Measurements from ENCODE around the gene KIF22.
"Not testable (repeated sequence)": the region's sequence is repeated elsewhere in the genome, so short reads cannot be mapped to it uniquely, and the experiment has no call there.

Gene KIF22

DNA sequence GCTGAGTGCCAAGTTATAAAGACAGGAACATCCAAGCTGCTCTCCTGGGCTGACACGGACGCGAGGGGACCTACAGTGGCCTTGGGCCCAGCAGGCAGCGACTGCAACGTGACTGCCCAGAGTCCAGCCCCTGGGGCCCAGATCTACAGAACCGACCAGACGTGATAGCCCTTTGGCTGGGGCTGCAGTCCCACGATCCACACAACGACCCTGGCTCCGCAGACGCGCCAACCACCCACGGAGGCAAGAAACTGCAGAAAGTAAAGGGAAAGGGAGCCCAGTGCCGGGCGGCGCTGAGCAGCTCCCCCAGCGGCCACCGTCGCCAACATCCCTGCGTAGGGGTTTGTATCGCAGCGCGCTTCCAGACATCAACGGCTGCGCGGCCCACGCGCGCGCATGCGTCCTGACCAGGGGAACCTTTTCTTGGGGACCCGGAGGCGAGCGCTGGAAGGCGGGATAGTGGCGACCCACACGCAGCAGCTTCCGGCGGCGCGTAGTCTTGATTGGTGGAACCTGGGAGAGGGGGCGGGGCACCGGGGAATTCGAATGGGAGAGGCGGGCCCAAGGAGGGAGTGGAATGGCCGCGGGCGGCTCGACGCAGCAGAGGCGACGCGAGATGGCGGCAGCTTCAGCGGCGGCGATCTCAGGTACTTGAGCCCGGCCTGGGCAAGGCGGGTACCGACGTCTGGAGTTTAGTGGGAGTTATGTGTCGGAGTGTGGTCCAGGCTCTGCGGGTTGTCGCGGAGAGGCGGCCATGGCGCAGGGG, at the start of gene KIF22:
Gene KIF22, plus strand, starts transcription at position 569 of the 766 bp plus-strand sequence. Its CDS starts 9 bp downstream, at position 578.
- peak; percentile 100 for DNase-seq (ENCODE audit: low read depth, low spot score)

DNA sequence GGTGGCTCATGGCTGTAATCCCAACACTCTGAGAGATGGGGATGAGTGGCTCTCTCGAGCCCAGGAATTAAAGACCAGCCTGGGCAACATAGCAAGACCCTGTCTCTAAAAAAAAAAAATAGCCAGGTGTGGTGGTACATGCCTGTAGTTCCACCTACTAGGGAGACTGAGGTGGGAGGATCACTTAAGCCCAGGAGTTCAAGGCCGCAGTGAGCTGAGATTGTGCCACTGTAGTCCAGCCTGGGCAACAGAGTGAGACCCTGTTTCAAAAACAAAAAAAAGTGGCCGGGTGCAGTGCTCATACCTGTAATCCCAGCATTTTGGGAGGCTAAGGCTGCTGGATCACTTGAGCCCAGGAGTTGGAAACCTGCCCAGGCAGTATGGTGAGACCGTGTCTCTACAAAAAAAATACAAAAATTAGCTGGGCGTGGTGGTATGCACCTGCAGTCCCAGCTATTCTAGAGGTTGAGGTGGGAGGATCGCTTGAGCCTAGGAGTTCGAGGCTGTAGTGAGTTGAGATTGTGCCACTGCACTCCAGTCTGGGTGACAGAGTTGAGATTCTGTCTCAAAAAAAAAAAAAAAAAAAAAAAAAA, 47.8 kb upstream of the KIF22 start:
- DNase-seq (ENCODE audit: low read depth, low spot score), result no peak

DNA sequence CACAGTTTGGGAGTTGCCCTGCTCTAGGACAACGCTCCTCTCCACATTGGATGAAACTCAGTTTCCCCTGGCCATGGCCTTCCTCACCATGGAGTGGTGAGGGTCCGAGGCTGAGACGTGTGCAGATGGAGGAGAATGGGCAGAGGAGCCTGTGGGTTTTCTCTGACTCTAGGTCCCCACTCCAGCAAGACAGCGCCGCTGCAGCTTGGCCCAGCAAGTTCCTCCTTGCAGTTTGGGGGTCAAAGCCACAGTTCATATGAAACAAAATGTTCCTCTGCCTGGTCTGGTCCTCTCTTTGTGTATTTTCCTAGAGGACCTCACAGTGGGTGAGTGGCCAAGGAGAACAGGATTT, 47.1 kb upstream of the KIF22 start:
- no peak for DNase-seq (ENCODE audit: low read depth, low spot score)

DNA sequence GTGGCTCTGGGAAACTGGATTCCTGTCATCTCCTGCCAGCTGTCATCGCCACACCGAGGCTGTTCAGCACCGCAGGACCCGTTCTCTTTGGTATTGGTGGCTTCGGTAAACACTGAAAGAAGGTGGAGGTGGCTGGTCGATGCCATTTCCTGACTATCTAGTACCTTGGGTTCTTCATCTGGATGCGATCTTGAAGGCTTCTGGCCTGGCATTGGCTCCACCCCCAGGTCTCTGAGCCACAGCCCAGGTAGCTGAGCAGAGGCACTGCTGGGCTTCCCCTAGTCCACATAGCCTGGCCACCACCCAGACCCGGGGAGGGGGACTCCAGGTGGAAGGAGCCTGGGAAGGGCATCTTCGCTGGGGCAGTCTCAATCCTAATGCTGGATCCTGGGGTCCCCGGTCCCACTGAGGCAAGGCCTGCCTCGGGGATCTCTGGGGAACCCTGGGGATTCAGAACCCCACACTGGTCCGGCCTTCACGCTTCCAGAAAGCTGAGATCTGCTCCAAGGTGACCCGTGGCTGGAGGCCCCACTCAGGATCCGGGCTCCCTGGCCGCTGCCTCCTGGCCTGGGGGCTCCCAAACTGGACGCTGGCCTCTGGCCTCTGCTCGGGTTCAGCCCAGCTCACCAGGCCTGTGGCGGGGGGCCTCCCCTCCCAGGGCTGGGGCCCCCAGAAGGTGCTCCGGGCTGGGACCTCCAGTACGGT, 46.6 kb upstream of the KIF22 start:
- no peak for DNase-seq (ENCODE audit: low read depth, low spot score)

DNA sequence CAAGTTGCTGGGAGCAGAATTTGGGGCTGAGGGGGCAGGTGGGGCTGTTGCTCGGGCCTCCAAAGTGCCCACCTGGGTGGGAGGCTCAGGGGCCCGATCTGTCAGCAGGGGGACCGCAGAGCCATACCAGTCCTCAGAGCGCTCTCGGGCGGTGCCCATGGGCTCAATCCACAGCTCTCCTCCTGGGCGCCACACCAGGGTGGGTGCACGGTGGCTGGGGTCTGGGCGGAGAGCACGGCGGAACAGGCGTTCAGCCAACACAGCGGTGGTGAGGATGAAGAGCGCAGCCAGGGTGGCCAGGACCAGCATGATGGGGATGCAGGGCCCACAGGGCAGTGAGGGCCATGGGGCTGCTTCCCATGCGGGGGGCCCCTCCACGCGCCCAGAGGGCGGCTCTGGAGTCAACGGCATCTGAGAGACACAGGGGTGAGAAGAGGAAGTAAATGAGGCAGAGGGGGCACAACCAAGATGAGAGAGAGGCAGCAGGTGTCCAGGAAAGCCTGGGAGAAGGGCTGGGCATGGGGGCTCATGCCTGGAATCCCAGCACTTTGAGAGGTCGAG, 45.9 kb upstream of the KIF22 start:
- no peak for DNase-seq (ENCODE audit: low read depth, low spot score)

DNA sequence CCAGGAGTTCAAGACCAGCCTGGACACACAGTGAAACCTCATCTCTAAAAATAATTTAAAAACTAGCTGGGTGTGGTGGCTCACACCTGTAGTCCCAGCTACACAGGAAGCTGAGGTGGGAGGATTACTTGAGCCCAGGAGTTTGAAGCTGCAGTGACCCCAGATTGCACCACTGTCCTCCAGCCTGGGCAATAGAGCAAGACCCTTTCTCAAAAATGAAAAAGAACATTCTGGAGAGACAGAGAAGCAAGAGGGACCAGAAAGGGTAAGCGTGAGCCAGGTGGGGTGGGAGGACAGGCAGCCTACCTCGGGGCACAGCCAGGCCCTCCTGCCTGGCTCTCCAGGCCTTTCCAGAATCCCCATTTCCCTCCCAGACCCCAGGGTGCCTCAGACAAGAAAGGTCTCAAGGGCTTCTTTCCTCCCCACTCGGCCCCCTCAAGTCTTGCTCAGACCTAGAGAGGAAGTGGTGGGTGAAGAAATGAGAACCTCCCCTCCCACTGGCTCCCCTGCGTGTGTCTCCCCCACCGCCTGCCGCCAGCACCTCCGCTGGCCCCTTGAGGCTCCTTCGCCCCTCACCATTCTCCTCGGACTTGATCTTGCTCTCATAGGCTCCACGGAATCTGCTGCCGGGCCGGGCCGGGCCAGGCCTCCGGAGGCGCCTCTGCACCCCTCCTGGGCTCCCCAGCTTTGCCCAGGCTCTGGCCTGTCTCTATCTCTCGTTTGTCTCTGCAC, 45.3 kb upstream of the KIF22 start:
- DNase-seq (ENCODE audit: low read depth, low spot score), result no peak

DNA sequence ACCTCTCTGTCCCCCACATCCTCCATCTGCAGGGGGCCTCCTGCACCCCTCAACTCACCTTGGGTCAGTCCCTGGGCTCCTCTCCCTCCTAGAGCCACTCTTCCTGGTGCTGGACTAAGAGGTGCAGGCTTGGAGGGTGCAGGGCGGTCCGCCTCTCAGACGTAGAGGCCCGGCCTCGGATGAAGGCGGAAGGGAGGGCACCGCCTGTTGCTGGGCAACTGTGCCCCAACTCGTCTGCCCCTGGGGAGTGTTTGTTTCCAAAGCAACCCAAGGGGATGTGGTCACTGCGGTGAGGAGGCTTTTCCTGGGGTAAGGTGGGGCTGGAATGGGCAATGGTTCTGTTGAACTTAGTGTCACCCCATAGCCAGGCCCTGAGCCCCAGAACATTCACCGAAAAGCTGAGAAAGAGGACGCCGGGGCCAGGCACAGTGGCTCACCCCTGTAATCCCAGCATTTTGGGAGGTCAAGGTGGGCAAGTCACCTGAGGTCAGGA, 44.7 kb upstream of the KIF22 start, which contains the start of gene C16orf54:
Gene C16orf54, minus strand, starts transcription at position 138 of the 493 bp plus-strand sequence. CDS start 1,039 bp downstream, outside the sequence.
- peak; percentile 6 for DNase-seq (ENCODE audit: low read depth, low spot score)

DNA sequence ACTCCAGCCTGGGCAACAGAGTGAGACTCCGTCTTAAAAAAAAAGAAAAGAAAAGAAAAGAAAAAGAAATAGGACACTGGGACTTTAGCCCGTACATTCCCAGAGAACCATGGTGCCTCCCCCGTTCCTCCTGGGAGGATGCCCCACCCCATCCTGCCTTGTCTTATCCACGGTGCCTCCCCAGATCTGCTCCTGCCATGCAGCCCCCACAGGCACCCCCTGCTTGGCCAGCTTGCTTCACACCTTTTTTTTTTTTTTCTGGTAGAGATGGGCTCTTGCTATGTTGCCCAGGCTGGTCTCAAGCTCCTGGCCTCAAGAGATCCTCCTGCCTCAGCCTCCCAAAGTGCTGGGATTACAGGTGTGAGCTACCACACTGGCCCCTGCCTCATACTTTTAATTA, 44.0 kb upstream of the KIF22 start:
- DNase-seq (ENCODE audit: low read depth, low spot score), result not testable (repeated sequence)

DNA sequence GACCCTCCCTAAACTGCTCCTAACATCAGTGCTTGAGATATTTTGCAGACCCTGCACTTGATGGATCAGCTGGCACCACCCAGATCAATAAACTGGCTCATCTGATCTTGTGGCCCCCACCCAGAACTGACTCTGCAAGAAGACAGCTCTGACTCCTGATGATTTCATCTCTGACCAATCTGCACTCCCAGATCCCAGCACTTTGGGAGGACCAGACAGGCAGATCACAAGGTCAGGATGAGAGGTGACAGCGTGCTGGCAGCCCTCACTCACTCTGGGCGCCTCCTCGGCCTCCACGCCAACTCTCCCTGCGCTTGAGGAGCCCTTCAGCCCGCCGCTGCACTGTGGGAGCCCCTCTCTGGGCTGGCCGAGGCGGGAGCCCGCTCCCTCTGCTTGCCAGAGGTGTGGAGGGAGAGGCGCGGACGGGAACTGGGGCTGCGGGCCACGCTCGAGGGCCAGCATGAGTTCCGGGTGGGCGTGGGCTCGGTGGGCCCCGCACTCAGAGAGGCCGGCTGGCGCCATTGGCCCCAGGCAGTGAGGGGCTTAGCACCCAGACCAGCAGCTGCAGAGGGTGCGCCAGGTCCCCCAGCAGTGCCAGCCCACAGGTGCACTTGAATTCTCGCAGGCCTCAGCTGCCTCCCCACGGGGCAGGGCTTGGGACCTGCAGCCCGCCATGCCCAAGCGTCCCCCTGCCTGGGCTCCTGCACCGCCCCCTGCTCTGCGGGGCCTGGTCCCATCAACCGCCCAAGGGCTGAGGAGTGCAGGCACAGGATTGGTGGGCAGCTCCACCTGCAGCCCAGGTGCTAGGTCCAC, 42.4 kb upstream of the KIF22 start:
- no peak for DNase-seq (ENCODE audit: low read depth, low spot score)

DNA sequence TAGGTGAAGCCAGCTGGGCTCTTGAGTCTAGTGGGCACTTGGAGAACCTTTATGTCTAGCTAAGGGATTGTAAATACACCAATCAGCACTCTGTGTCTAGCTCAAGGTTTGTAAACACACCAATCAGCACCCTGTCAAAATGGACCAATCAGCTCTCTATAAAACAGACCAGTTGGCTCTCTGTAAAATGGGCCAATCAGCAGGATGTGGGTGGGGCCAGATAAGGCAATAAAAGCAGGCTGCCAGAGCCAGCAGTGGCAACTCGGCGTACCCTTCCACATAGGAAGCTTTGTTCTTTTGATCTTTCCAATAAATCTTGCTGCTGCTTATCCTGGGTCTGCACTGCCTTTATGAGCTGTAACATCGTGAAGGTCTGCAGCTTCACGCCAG, 41.8 kb upstream of the KIF22 start:
- not testable (repeated sequence) for DNase-seq (ENCODE audit: low read depth, low spot score)

DNA sequence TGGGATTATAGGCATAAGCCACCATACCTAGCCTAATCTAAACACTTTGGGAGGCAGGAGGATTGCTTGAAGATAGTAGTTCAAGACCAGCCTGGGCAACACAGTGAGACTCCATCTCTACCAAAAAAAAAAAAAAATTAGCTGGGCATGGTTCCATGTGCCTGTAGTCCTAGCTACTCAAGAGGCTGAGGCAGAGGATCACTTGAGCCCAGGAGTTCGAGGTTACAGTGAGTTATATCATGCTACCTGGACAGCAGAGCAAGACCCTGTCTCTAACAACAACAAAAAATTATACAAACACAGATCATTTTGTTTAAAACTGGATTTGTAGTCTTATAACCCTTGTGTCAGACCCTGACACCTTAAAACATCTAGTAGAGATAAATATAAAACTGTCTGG, 37.0 kb upstream of the KIF22 start:
- DNase-seq (ENCODE audit: low read depth, low spot score), result no peak

DNA sequence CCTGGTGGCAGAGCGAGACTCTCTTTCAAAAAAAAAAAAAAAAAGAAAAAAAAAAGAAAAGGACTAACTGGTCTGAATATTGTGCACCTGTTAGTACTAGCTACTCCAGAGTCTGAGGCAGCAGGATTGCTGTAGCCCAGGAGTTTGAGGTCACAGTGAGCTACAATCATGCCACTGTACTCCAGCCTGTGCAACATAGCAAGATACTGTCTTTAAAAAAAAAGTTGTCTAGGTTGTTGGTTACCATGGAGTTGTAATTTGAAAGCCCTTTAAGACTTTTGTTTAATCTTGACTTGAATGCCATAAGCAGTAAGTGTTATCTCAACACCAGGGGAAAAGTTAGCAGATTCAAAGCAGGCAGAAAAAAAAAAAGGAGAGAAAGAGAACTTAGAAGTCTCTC, 33.9 kb upstream of the KIF22 start:
- DNase-seq (ENCODE audit: low read depth, low spot score), result no peak

DNA sequence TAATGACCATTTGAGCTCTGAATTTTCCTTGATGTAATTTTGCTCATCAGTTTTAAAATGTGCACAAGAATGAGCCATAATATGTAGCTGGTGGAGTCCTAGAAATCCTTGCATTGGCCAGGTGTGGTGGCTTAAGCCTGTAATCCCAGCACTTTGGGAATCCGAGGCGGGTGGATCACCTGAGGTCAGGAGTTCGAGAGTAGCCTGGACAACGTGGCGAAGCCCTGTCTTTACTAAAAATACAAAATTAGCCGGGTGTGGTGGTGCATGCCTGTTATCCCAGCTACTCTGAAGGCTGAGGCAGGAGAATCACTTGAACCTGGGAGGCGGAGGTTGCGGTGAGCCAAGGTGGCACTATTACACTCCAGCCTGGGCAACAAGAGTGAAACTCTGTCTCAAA, 33.5 kb upstream of the KIF22 start:
- DNase-seq (ENCODE audit: low read depth, low spot score), result not testable (repeated sequence)

DNA sequence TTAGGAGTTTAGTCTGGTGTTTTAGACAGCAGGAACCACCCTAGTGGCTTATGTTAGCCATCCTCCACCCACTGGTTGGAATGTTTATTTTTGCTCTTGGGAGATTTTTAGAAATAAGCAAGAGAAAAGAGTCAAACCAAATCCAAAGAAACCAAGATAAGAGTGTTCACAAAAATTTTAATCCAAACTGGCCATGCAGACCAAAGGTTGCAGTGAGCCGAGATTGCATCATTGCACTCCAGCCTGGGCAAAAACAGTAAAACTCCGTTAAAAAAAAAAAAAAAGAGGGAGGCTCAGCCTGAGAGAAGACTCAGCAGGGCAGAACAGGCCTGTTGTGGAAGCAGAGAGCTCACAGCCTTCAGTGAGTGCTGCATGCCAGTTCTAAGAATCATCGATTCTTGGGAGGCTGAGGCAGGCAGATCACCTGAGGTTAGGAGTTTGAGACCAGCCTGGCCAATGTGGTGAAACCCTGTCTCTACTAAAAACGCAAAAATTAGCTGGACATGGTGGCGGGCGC, 32.5 kb upstream of the KIF22 start:
- DNase-seq (ENCODE audit: low read depth, low spot score), result peak; percentile 54

DNA sequence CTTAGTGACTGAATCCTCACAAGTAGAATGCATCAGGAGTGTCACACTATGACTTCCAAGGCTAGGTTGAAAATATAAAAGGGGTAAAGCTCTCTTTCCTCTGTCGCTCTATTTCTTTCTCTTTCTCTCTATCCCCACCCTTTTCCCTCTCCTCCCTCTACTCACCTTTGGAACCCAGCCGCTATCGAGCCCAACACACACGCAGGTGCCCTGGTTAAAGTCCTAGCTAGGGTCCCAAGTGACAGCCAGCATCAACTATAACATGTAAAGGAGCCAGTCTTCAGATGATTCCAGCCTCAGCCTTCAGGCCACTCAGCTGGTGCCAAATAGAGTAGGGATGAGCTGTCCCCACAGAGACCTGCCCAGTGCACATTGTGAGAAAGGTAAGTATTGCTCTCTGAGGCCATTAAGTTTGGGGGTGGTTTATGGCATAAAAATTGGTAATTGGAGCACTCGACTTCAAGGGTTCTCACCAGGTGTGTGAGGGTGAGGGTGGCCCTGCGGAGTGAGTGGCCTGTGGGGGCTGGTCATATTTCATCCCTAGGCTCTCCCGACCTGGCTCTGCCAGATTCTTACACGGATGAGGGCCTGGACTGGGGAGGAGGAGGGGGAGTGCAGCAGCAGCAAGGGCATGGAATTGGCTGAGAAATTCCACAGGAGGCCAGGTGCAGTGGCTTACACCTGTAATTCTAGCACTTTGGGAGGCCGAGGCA, 29.8 kb upstream of the KIF22 start:
- no peak for DNase-seq (ENCODE audit: low read depth, low spot score)

DNA sequence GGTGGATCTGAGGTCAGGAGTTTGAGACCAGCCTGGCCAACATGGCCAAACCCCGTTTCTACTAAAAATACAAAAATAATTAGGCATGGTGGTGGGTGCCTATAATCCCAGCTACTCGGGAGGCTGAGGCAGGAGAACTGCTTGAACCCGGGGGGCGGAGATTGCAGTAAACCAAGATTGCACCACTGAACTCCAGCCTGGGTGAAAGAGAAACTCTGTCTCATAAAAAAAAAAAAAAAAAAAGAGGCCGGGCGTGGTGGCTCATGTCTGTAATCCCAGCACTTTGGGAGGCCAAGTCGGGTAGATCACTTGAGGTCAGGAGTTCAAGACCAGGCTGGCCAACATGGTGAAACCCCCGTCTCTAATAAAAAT, 29.3 kb upstream of the KIF22 start:
- DNase-seq (ENCODE audit: low read depth, low spot score), result not testable (repeated sequence)

DNA sequence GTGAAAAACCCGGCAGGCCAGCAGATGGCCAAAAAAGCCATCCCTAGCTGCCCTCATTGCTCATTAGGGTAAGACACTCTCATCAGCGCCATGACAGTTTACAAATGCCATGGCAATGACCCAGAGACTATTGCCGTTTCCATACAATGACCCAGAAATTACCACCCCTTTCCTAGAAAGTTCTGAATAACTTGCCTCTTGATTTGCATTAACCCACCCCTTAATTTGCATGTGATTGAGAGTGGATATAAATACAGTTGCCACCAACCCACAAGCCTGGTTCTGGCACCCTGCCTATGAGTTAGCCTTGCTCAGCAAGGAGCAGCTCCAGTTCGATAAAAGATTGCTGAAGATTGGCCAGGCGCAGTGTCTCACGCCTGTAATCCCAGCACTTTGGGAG, 28.7 kb upstream of the KIF22 start:
- peak; percentile 36 for DNase-seq (ENCODE audit: low read depth, low spot score)

DNA sequence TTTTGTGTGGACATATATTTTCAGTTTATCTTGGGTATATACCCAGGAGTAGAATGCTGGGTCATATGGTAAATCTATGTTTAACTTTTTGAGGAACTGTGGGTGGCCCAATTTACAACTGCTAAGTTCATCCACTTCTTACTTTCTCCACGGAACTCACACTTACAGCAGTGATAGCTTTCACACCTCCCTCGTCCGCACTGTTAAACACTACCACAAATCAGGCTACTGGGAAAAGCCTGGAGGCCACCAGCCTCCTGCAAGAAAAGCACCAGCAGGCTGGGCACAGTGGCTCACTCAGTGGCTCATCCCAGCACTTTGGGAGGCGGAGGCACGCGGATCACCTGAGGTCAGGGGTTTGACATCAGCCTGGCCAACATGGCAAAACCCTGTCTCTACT, 27.2 kb upstream of the KIF22 start:
- DNase-seq (ENCODE audit: low read depth, low spot score), result no peak

DNA sequence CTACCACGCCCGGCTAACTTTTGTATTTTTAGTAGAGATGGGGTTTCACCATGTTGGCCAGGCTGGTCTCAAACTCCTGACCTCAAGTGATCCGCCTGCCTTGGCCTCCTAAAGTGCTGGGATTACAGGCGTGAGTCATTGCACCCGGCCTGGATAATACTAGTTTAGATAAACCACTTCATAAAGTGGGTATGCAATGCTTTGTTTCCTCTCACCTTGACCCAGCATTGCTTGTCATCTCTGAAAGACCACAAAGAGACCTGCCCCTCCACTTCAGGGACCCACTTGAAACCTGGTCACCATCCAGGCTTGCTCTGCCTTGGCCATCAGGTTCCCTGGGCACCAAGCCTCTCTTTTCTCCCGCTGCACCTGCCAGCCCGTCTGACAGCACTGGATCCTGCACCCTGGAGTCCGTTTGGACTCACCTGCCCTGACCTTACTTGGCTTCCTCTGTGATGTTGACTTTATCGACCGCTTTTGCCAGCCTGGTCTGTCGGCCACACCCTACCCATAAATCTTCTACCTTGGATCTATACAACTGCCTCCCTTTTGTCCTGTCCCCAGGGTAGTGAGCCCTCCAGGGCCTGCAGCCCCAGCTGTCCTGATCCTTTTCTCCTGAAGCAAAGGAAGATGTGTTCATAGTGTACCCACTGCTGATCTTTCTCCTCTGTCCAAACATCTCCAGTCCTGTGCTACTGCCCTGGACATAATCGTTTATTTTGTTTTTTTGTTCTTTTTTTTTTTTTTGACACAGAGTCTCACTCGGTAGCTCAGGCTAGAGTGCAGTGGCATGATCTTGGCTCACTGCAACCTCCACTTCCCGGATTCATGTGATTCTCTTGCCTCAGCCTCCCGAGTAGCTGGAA, 25.2 kb upstream of the KIF22 start:
- DNase-seq (ENCODE audit: low read depth, low spot score), result no peak

Measured in astrocyte of the hippocampus (primary cell).